SK-N-SH treated with all-trans-retinoic acid at 6 μM for 48 hours (cell line): ENCODE data around the gene HEPHL1.

Source experiments
- ATAC-seq: fragments of 200-7000 bp; cut with Tn5 transposase; 3 replicates; pipeline ENCODE4 v1.9.1; 2020; ENCODE audit warnings: mild to moderate bottlenecking, moderate library complexity
- ARNTL ChIP-seq: fragments of 450-650 bp; formaldehyde crosslinking; IDR thresholded peaks from 2 replicates; pipeline ENCODE4 v1.5.0; 2020; ENCODE audit warnings: low read depth, mild to moderate bottlenecking, moderate library complexity, borderline replicate concordance
- BACH2 ChIP-seq: fragments of 250-450 bp; sonication (Bioruptor Pico); IDR thresholded peaks from 2 replicates; pipeline ENCODE4 v1.9.0; 2021; ENCODE audit warnings: mild to moderate bottlenecking, borderline replicate concordance
- CSDC2 ChIP-seq: fragments of 250-450 bp; sonication (Bioruptor Pico); IDR thresholded peaks from 2 replicates; pipeline ENCODE4 v1.5.0; 2020; ENCODE audit warnings: mild to moderate bottlenecking, moderate library complexity
- ESRRG ChIP-seq: fragments of 250-450 bp; sonication (Bioruptor Pico); IDR thresholded peaks from 2 replicates; pipeline ENCODE4 v1.6.1; 2021; ENCODE audit warnings: mild to moderate bottlenecking
- GLIS3 ChIP-seq: fragments of 250-450 bp; sonication (Bioruptor Pico); IDR thresholded peaks from 2 replicates; pipeline ENCODE4 v1.5.0; 2020; ENCODE audit warnings: mild to moderate bottlenecking, moderate library complexity
- PATZ1 ChIP-seq: fragments of 250-450 bp; sonication (Bioruptor Pico); IDR thresholded peaks from 2 replicates; pipeline ENCODE4 v1.8.0; 2020; ENCODE audit warnings: mild to moderate bottlenecking, moderate library complexity, borderline replicate concordance
- POU6F1 ChIP-seq: fragments of 250-450 bp; sonication (Bioruptor Pico); IDR thresholded peaks from 2 replicates; pipeline ENCODE4 v1.8.0; 2021; ENCODE audit warnings: low read depth, mild to moderate bottlenecking, moderate library complexity, borderline replicate concordance
- PPARA ChIP-seq: fragments of 250-450 bp; sonication (Bioruptor Pico); IDR thresholded peaks from 2 replicates; pipeline ENCODE4 v1.5.0; 2020; ENCODE audit warnings: mild to moderate bottlenecking, borderline replicate concordance
- SNAI2 ChIP-seq: fragments of 250-450 bp; sonication (Bioruptor Pico); IDR thresholded peaks from 2 replicates; pipeline ENCODE4 v1.5.0; 2020; ENCODE audit warnings: mild to moderate bottlenecking, moderate library complexity
- TOX ChIP-seq: fragments of 250-450 bp; sonication (Bioruptor Pico); IDR thresholded peaks from 2 replicates; pipeline ENCODE4 v1.8.0; 2021; ENCODE audit warnings: mild to moderate bottlenecking, moderate library complexity, borderline replicate concordance
- TSHZ2 ChIP-seq: fragments of 250-450 bp; sonication (Bioruptor Pico); IDR thresholded peaks from 2 replicates; pipeline ENCODE4 v1.5.0; 2020; ENCODE audit warnings: mild to moderate bottlenecking, moderate library complexity
- ZC3H10 ChIP-seq: fragments of 250-450 bp; sonication (Bioruptor Pico); IDR thresholded peaks from 2 replicates; pipeline ENCODE4 v1.5.1; 2021; ENCODE audit warnings: mild to moderate bottlenecking, moderate library complexity
- ZFP3 ChIP-seq: fragments of 250-450 bp; sonication (Bioruptor Pico); IDR thresholded peaks from 2 replicates; pipeline ENCODE4 v1.5.0; 2020; ENCODE audit warnings: mild to moderate bottlenecking, moderate library complexity
- ZFP30 ChIP-seq: fragments of 450-650 bp; formaldehyde crosslinking; IDR thresholded peaks from 2 replicates; pipeline ENCODE4 v1.5.0; 2022; ENCODE audit warnings: mild to moderate bottlenecking, moderate library complexity
- ZNF70 ChIP-seq: fragments of 450-650 bp; formaldehyde crosslinking; IDR thresholded peaks from 2 replicates; pipeline ENCODE4 v1.5.0; 2020; ENCODE audit warnings: mild to moderate bottlenecking, moderate library complexity
- ZNF8 ChIP-seq: fragments of 450-650 bp; formaldehyde crosslinking; IDR thresholded peaks from 2 replicates; pipeline ENCODE4 v1.5.0; 2020; ENCODE audit warnings: mild to moderate bottlenecking, moderate library complexity
- TF ChIP-seq, protein P1 (sequence below): fragments of 250-450 bp; sonication (Bioruptor Pico); IDR thresholded peaks from 2 replicates; pipeline ENCODE4 v1.5.1; 2020; ENCODE audit warnings: low read depth, mild to moderate bottlenecking, moderate library complexity
- TF ChIP-seq, protein P2 (sequence below): fragments of 250-450 bp; sonication (Bioruptor Pico); IDR thresholded peaks from 2 replicates; pipeline ENCODE4 v1.5.1; 2021; ENCODE audit warnings: mild to moderate bottlenecking, moderate library complexity

The HEPHL1 gene

GRCh38 chr11:94091091-94091490 is 69.9 kb downstream of the HEPHL1 start (continued):
- TF ChIP-seq TSHZ2 (CRISPR knock-in tag) = no peak
- TF ChIP-seq ZFP30 = no peak

- TF ChIP-seq, protein P1, sequence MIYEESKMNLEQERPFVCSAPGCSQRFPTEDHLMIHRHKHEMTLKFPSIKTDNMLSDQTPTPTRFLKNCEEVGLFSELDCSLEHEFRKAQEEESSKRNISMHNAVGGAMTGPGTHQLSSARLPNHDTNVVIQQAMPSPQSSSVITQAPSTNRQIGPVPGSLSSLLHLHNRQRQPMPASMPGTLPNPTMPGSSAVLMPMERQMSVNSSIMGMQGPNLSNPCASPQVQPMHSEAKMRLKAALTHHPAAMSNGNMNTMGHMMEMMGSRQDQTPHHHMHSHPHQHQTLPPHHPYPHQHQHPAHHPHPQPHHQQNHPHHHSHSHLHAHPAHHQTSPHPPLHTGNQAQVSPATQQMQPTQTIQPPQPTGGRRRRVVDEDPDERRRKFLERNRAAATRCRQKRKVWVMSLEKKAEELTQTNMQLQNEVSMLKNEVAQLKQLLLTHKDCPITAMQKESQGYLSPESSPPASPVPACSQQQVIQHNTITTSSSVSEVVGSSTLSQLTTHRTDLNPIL (CRISPR knock-in tag) = no peak
- TF ChIP-seq ZC3H10 (CRISPR knock-in tag) = no peak
- no peak for TF ChIP-seq TSHZ2 (CRISPR knock-in tag)
- TF ChIP-seq PPARA (CRISPR knock-in tag) = no peak
- no peak for TF ChIP-seq TOX
- no peak for TF ChIP-seq CSDC2 (CRISPR knock-in tag)
- TF ChIP-seq SNAI2 (CRISPR knock-in tag) = no peak
- no peak for TF ChIP-seq ZNF70
- TF ChIP-seq ZFP3 (CRISPR knock-in tag) = no peak
- TF ChIP-seq, protein P2, sequence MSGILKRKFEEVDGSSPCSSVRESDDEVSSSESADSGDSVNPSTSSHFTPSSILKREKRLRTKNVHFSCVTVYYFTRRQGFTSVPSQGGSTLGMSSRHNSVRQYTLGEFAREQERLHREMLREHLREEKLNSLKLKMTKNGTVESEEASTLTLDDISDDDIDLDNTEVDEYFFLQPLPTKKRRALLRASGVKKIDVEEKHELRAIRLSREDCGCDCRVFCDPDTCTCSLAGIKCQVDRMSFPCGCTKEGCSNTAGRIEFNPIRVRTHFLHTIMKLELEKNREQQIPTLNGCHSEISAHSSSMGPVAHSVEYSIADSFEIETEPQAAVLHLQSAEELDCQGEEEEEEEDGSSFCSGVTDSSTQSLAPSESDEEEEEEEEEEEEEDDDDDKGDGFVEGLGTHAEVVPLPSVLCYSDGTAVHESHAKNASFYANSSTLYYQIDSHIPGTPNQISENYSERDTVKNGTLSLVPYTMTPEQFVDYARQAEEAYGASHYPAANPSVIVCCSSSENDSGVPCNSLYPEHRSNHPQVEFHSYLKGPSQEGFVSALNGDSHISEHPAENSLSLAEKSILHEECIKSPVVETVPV (CRISPR knock-in tag) = no peak
- no peak for TF ChIP-seq BACH2
- TF ChIP-seq PATZ1 (CRISPR knock-in tag) = no peak
- TF ChIP-seq ESRRG (CRISPR knock-in tag) = no peak
- TF ChIP-seq ZNF8 = no peak
- TF ChIP-seq, all 23 proteins: peak for 0
- no peak for ATAC-seq
These were observed 79.1 kb downstream of the HEPHL1 start for GRCh38 chr11:94100253-94100652.

- TF ChIP-seq SNAI2 (CRISPR knock-in tag) = no peak
- TF ChIP-seq BACH2 = no peak
- TF ChIP-seq ZC3H10 (CRISPR knock-in tag) = no peak
- TF ChIP-seq PPARA (CRISPR knock-in tag) = no peak
- TF ChIP-seq ZFP3 (CRISPR knock-in tag) = no peak
- TF ChIP-seq, all 23 proteins: peak for 0
- ATAC-seq = no peak
These were observed 82.3 kb downstream of the HEPHL1 start for GRCh38 chr11:94103471-94103870.

DNA sequence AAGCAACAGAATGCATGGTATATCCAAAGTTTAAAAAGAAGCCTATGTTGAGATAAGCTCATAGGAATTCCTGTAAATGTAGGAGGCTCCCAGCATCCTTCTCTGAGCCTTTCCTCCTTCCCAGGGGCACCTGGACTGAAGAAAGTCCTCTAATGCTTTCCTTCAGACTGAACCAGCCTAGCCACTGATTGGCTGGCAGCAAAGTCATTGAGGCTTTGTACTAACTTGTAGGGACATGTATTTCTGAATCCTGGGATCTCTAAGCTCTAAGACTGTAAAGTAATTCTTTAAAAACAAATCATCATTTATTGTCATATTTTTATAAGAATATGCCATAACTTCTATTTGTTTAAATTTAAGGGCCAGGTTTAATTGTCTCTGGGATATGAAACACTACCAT is 83.6 kb downstream of the HEPHL1 start:
- ATAC-seq = no peak
- TF ChIP-seq ZNF8 (no peak), ZFP3 (CRISPR knock-in tag) (no peak)

- ATAC-seq = no peak
- TF ChIP-seq, protein P2 (CRISPR knock-in tag) = no peak
- no peak for TF ChIP-seq GLIS3 (CRISPR knock-in tag)
- TF ChIP-seq ARNTL (CRISPR knock-in tag) = no peak
- TF ChIP-seq ZFP30 = no peak
- TF ChIP-seq PATZ1 (CRISPR knock-in tag) = no peak
- TF ChIP-seq CSDC2 (CRISPR knock-in tag) = no peak
- no peak for TF ChIP-seq BACH2
- no peak for TF ChIP-seq ESRRG (CRISPR knock-in tag)
- no peak for TF ChIP-seq POU6F1 (CRISPR knock-in tag)
These were observed 85.6 kb downstream of the HEPHL1 start for GRCh38 chr11:94106716-94107115.
